Pulmonary artery endothelial cell (primary cell): ENCODE results near the gene UBE3C. TPM values are rescaled to one million over a fixed set of nuclear protein-coding genes. Genes with fewer than 3 reads are reported as not detected.
"Not testable (repeated sequence)": the region's sequence is repeated elsewhere in the genome, so short reads cannot be mapped to it uniquely, and the experiment has no call there.

Source experiments
- DNase-seq: peaks from one replicate; pipeline ENCODE4 v3.0.0-alpha.2; 2011; ENCODE audit warnings: low read depth, low spot score
- total RNA-seq: library from RNA; depleted of rRNA; stranded (reverse); fragments of >200 nt; gene quantifications from 2 replicates; pipeline ENCODE4 v1.2.3, GENCODE V29; 2014

The UBE3C gene
- total RNA-seq, 1 donor from 2014 or later: 115 TPM

DNA sequence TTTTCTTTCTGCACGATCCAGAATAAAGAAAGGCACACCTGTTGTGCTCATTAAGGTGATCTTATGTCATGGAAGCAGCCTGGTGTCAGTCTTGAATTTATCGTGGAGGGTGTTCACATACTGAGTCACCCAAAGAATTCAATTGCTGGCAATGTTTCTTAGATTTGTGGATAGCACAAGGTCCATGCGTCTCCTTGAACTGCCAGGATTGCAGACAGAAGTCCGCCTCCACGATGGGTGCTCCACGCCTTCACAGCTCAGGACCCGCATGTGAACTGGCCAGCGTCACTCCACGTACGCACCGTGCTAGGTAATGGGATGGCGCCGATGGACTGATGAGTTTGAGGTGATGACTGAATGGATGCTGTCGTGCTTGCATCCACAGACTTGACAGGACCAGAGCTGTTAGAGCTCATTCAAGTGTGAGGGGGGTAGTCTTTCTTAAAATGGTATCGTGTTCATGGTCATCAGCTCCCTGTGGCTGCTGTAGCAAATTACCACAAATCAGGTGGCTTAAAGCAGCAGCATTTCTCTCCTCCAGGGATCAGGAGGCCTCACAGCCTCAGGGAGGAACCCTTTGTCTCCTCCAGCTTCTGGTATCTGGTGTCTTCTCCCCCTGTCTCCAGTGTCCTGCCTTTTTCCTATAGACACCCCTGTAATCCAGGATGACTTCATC lies 132.7 kb downstream of the UBE3C start:
- no peak for DNase-seq

DNA sequence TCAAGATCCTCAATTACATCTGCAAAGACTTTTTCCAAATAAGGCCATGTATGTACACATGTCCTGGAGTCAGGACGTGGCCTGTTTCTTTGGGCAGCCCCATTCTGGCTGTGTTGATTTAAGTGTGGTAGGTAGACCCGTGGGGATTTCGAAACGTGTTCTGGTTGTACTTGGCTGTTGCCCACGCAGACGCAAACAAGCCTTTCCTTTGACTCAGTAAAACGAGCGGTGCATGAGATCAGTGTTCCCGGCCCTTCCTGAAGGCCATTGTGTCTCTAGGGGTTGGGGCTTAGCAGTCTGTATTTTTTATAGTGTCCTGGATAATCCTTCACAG lies 133.2 kb downstream of the UBE3C start:
- peak; percentile 52 for DNase-seq

- DNase-seq: no peak
Measured at GRCh38 chr7:157272351-157273207, 133.9 kb downstream of the UBE3C start.

- DNase-seq: peak; percentile 11
Measured at GRCh38 chr7:157273208-157274093, 134.7 kb downstream of the UBE3C start.

GRCh38 chr7:157274094-157274634 lies 135.4 kb downstream of the UBE3C start:
- DNase-seq: not testable (repeated sequence)

GRCh38 chr7:157274991-157275427 lies 136.3 kb downstream of the UBE3C start:
- DNase-seq: no peak

GRCh38 chr7:157276091-157276561 lies 137.4 kb downstream of the UBE3C start:
- no peak for DNase-seq

DNA sequence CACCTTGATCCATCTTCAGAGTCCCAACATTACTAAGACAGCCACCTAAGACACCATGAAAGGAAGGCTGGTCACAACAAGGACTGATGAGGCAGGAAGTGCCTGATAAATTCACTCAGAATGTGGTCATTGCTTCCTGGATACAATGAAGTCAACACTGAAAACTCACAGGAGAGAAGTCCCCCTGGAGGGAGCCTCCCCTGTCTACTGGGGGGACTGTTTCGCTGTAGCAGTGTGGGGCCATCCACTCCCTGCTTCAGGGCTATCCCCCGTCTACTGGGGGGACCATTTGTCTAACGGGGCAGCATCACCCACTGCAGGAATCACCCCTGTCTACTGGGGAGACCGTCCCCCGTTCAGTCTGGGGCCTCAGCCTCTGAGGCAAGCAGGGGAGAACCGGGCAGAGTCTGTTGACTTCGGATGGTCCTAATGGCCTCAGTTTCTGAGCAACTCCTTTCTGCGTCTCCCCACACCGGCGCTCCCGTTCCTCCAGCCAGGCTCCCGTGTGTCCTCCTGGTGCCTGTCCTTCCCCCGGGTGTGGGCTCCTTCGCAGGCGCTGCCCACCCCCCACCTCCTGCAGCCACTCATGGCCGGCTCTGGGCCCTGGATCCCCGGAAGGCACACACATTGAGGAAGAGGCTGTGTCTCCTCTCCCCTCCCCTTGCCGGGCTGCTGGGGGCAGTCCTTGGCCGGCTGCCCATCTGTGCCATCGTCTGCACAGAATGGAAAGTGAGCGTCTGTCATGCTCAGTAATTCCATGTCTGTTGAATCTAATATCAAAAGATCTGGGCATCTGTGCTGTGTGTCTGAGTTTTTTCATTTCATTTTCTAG lies 138.2 kb downstream of the UBE3C start:
- no peak for DNase-seq

DNA sequence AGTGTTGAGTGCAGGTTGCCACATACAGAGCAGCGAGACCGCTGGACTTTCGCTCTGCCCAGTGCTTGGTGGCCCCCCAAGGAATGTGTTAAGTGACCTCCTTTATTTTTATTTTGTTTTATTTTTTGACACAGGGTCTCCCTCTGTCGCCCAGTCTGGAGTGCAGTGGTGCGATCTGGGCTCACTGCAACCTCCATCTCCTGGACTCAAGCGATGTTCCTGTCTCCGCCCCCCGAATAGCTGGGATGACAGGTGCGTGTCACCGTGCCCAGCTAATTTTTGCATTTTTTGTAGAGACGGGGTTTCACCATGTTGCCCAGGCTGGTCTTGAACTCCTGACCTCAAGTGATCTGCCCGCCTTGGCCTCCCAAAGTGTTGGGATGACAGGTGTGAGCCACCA lies 138.8 kb downstream of the UBE3C start:
- DNase-seq: not testable (repeated sequence)

- DNase-seq: no peak
Measured at GRCh38 chr7:157278167-157278790, 139.6 kb downstream of the UBE3C start.

- no peak for DNase-seq
Measured at GRCh38 chr7:157278791-157279724, 140.3 kb downstream of the UBE3C start.

- DNase-seq: no peak
Measured at GRCh38 chr7:157279741-157280215, 141.1 kb downstream of the UBE3C start.

- no peak for DNase-seq
Measured at GRCh38 chr7:157280216-157280841, 141.6 kb downstream of the UBE3C start.

DNA sequence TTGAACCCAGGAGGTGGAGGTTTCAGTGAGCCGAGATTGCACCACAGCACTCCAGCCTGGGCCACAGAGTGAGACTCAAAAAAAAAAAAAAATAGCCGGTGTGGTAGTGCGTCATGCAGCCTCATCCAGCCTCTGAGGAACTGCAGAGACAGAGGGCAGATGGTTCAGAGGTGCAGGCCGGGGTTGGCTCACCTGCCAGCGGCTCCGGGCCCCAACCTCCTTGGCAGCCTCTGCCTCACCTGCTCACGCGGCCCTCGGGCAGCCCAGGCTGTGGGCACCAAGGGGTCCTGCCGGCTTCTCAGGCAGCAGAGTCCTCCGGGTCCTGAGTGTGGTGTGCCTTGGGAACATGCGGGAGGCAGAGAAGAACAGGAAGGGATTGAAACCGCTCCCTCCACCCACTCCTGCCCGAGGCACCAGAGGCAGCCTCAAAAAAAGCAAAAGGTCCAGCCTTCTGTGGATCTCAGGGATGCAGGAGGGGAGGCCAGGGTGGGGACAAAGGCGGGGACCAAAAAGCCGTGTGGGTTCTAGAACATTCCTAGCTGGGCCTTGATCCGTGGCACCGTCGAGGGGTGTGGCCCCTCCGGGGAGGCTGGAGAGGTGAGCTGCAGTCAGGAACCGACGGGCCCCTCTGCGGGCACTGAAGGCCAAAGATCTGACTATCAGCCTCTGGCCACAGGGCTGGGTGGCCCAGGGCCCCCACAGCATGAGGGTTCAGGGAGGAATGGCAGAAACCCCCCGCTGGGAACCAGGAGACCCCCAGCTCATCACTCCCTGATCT lies 142.7 kb downstream of the UBE3C start:
- no peak for DNase-seq

- DNase-seq: no peak
Measured at GRCh38 chr7:157282141-157282801, 143.5 kb downstream of the UBE3C start.

GRCh38 chr7:157284229-157285014 lies 145.7 kb downstream of the UBE3C start:
- DNase-seq: no peak
